Measurements from ENCODE around the gene EYS. TPM values are rescaled to one million over a fixed set of nuclear protein-coding genes. Genes with fewer than 3 reads are reported as not detected.

EYS gene
- total RNA-seq, 1 experiment from 2014 or later: not detected

GRCh38 chr6:65110031-65110430 lies 597.0 kb downstream of the EYS start:
- H3K36me3 ChIP-seq (ENCODE audit: control insufficient read depth, insufficient read depth, low read length): no peaks in the 10 kb centered on the region
- POLR2A ChIA-PET: no interaction called here
- no peaks in the 10 kb centered on the region for H3K4me1 ChIP-seq

GRCh38 chr6:65098349-65098748 lies 608.7 kb downstream of the EYS start:
- no peak for DNase-seq
- Histone ChIP-seq H3K9me3 (no peaks in the 10 kb centered on the region), H3K4me3 (ENCODE audit: low read depth, low read length) (no peak overlapping the region), H3K4me1 (no peaks in the 10 kb centered on the region), H3K36me3 (ENCODE audit: control insufficient read depth, insufficient read depth, low read length) (no peaks in the 10 kb centered on the region), H3K27me3 (replicated peaks; ENCODE audit: control insufficient read depth, insufficient read depth, low read length) (no peaks in the 10 kb centered on the region)
- Mint-ChIP-seq H3K4me1 (ENCODE audit: low read depth, unreplicated experiment) (no peaks in the 10 kb centered on the region), H3K4me3 (ENCODE audit: unreplicated experiment) (no peak overlapping the region), H3K27me3 (ENCODE audit: insufficient read depth, unreplicated experiment) (peaks cover 3% of the 10 kb centered on the region), H3K27ac (ENCODE audit: unreplicated experiment) (no peak overlapping the region), H3K36me3 (ENCODE audit: insufficient read depth, unreplicated experiment) (no peaks in the 10 kb centered on the region), H3K9me3 (ENCODE audit: unreplicated experiment) (no peaks in the 10 kb centered on the region)
- BruUV-seq (replicated peaks): no TSS peak
- ChIA-PET CTCF (no interaction called here), POLR2A (no interaction called here)
- intact Hi-C loops (cut with micrococcal nuclease; ENCODE audit: unreplicated experiment): no loop called here
- TF ChIP-seq CTCF (IDR thresholded peaks at IDR 0.05; ENCODE audit: insufficient read depth in 1 of 2, low read depth in 1 of 2, low read length in 1 of 2, severe bottlenecking in 1 of 2, unreplicated experiment in 1 of 2): no peak

More at GRCh38 chr6:65110031-65110430, 597.0 kb downstream of the EYS start:
- no TSS peak for BruUV-seq (replicated peaks)
- no peak for TF ChIP-seq CTCF (IDR thresholded peaks at IDR 0.05; ENCODE audit: insufficient read depth in 1 of 2, low read depth in 1 of 2, low read length in 1 of 2, severe bottlenecking in 1 of 2, unreplicated experiment in 1 of 2)
- H3K4me3 Mint-ChIP-seq (ENCODE audit: unreplicated experiment): no peak overlapping the region
- no peaks in the 10 kb centered on the region for H3K9me3 Mint-ChIP-seq (ENCODE audit: unreplicated experiment)
- no peak for DNase-seq
- Histone ChIP-seq H3K9me3 (no peaks in the 10 kb centered on the region), H3K4me3 (ENCODE audit: low read depth, low read length) (no peak overlapping the region), H3K27me3 (replicated peaks; ENCODE audit: control insufficient read depth, insufficient read depth, low read length) (no peaks in the 10 kb centered on the region)
- intact Hi-C loops (cut with micrococcal nuclease; ENCODE audit: unreplicated experiment): no loop called here
- H3K36me3 Mint-ChIP-seq (ENCODE audit: insufficient read depth, unreplicated experiment): no peaks in the 10 kb centered on the region
- no peaks in the 10 kb centered on the region for H3K4me1 Mint-ChIP-seq (ENCODE audit: low read depth, unreplicated experiment)
- CTCF ChIA-PET: no interaction called here
- H3K27ac Mint-ChIP-seq (ENCODE audit: unreplicated experiment): no peak overlapping the region
- H3K27me3 Mint-ChIP-seq (ENCODE audit: insufficient read depth, unreplicated experiment): peaks cover 3% of the 10 kb centered on the region

GRCh38 chr6:65091561-65091960 lies 615.5 kb downstream of the EYS start:
- no TSS peak for BruUV-seq (replicated peaks)
- Mint-ChIP-seq H3K4me1 (ENCODE audit: low read depth, unreplicated experiment) (no peaks in the 10 kb centered on the region), H3K27me3 (ENCODE audit: insufficient read depth, unreplicated experiment) (peaks cover 3% of the 10 kb centered on the region), H3K9me3 (ENCODE audit: unreplicated experiment) (no peaks in the 10 kb centered on the region), H3K4me3 (ENCODE audit: unreplicated experiment) (no peak overlapping the region), H3K27ac (ENCODE audit: unreplicated experiment) (no peak overlapping the region), H3K36me3 (ENCODE audit: insufficient read depth, unreplicated experiment) (no peaks in the 10 kb centered on the region)
- no peaks in the 10 kb centered on the region for H3K4me1 ChIP-seq
- ChIA-PET CTCF (no interaction called here), POLR2A (no interaction called here)
- intact Hi-C loops (cut with micrococcal nuclease; ENCODE audit: unreplicated experiment): no loop called here
- H3K9me3 ChIP-seq: peaks cover 6% of the 10 kb centered on the region; the same call in 1 of the 2 replicates
- no peaks in the 10 kb centered on the region for H3K36me3 ChIP-seq (ENCODE audit: control insufficient read depth, insufficient read depth, low read length)
- H3K27me3 ChIP-seq (replicated peaks; ENCODE audit: control insufficient read depth, insufficient read depth, low read length): no peaks in the 10 kb centered on the region
- no peak overlapping the region for H3K4me3 ChIP-seq (ENCODE audit: low read depth, low read length)
- TF ChIP-seq CTCF (IDR thresholded peaks at IDR 0.05; ENCODE audit: insufficient read depth in 1 of 2, low read depth in 1 of 2, low read length in 1 of 2, severe bottlenecking in 1 of 2, unreplicated experiment in 1 of 2): no peak
- no peak for DNase-seq

Measured in Caco-2 (cell line).